ENCODE measurements around the gene SMIM38.

- TF ChIP-seq ZNF354B (CRISPR knock-in tag; IDR thresholded peaks at IDR 0.05) (no peak), CTCF (IDR thresholded peaks at IDR 0.05 in 2 of 3, conservative IDR thresholded peaks at IDR 0.05 in 1 of 3; ENCODE audit: insufficient read depth in 2 of 3, low read depth in 1 of 3, low read length in 3 of 3) (no peak), TAF1 (IDR thresholded peaks at IDR 0.05; ENCODE audit: control insufficient read depth, extremely low read depth, insufficient read depth, low read length, severe bottlenecking) (no peak)
Observed at GRCh38 chr11:69126286-69126685, 29.4 kb upstream of the SMIM38 start.
